ENCODE results near the gene PIM2. TPM values are rescaled to one million over a fixed set of nuclear protein-coding genes. Genes with fewer than 3 reads are reported as not detected.

The PIM2 gene
- total RNA-seq, 4 donors from 2014 or later = 4.7 to 7.4 (median 7.0) TPM

GRCh38 chrX:48927736-48928382 is 9.0 kb upstream of the PIM2 start:
- ATAC-seq = no peak
- H3K4me1 ChIP-seq = no peaks in the 10 kb centered on the region
- no peak overlapping the region for H3K4me3 ChIP-seq
- H3K9me3 ChIP-seq = no peaks in the 10 kb centered on the region
- TF ChIP-seq POLR2AphosphoS5 (IDR thresholded peaks at IDR 0.05) (no peak), EP300 (IDR thresholded peaks at IDR 0.05) (no peak), POLR2A (IDR thresholded peaks at IDR 0.05) (no peak), CTCF (IDR thresholded peaks at IDR 0.05) (no peak)
- peaks cover 0 to 88% of the 10 kb centered on the region in 2 donors for H3K36me3 ChIP-seq
- H3K27me3 ChIP-seq = no peaks in the 10 kb centered on the region
- WGBS, 2 donors (ENCODE audit: low coverage in 1 of 2) = 63 to 80% methylated on average over 1 to 2 of the region's 2 CpGs
- no peak overlapping the region for H3K27ac ChIP-seq

GRCh38 chrX:48927123-48927522 is 8.3 kb upstream of the PIM2 start:
- ATAC-seq = no peak
- TF ChIP-seq EP300 (IDR thresholded peaks at IDR 0.05) (no peak), CTCF (IDR thresholded peaks at IDR 0.05) (no peak), POLR2AphosphoS5 (IDR thresholded peaks at IDR 0.05) (no peak), POLR2A (IDR thresholded peaks at IDR 0.05) (no peak)
- no peaks in the 10 kb centered on the region for H3K4me1 ChIP-seq
- 42 to 54% methylated on average over 1 to 2 of the region's 5 CpGs for WGBS, 2 donors (ENCODE audit: low coverage in 1 of 2)
- no peaks in the 10 kb centered on the region for H3K9me3 ChIP-seq
- H3K27ac ChIP-seq = no peak overlapping the region
- no peak overlapping the region for H3K4me3 ChIP-seq
- H3K36me3 ChIP-seq = peaks cover 0 to 88% of the 10 kb centered on the region in 2 donors
- H3K27me3 ChIP-seq = no peaks in the 10 kb centered on the region

- WGBS, 2 donors (ENCODE audit: low coverage in 1 of 2) = 70 to 75% methylated on average over 2 of the region's 5 CpGs
Observed at GRCh38 chrX:48924270-48924669, 5.4 kb upstream of the PIM2 start.

DNA sequence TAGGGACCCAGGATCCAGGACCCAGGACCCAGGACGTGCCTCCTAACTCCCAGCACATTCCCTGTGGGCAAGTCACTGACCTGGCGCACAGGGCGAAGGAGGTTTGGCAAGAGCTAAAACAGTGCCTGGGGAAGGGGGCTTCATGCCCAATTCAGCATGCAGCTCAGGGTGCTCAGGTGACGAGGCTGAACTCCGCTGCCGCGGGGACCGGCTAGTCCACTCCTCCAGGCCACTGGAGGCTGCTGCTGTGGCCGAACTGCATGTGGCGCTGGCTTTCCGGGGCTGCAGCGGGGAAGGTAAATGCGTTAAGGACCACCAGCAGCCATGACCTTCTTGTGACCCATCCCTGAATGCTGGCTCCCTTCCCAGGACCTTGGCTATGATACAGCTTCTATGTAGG is 4.9 kb upstream of the PIM2 start:
- no CpG with 5 or more reads among the region's 13 CpGs for WGBS, 2 donors (ENCODE audit: low coverage in 1 of 2)
- Histone ChIP-seq H3K36me3 (peaks cover 0 to 59% of the 10 kb centered on the region in 2 donors), H3K4me1 (peaks cover 0 to 11% (median 0%) of the 10 kb centered on the region in 3 donors), H3K4me3 (no peak overlapping the region), H3K9me3 (no peaks in the 10 kb centered on the region), H3K27me3 (no peaks in the 10 kb centered on the region), H3K27ac (no peak overlapping the region)
- TF ChIP-seq POLR2AphosphoS5 (IDR thresholded peaks at IDR 0.05) = no peak
- TF ChIP-seq POLR2A (IDR thresholded peaks at IDR 0.05) = no peak
- TF ChIP-seq EP300 (IDR thresholded peaks at IDR 0.05) = no peak
- TF ChIP-seq CTCF (IDR thresholded peaks at IDR 0.05) = no peak
- no peak for ATAC-seq

More at GRCh38 chrX:48924270-48924669, 5.4 kb upstream of the PIM2 start:
- Histone ChIP-seq H3K27ac (no peak overlapping the region), H3K27me3 (no peaks in the 10 kb centered on the region), H3K36me3 (peaks cover 0 to 63% of the 10 kb centered on the region in 2 donors), H3K4me3 (no peak overlapping the region), H3K4me1 (peaks cover 0 to 10% (median 0%) of the 10 kb centered on the region in 3 donors), H3K9me3 (no peaks in the 10 kb centered on the region)
- TF ChIP-seq CTCF (IDR thresholded peaks at IDR 0.05) (no peak), POLR2AphosphoS5 (IDR thresholded peaks at IDR 0.05) (no peak), EP300 (IDR thresholded peaks at IDR 0.05) (no peak), POLR2A (IDR thresholded peaks at IDR 0.05) (no peak)
- ATAC-seq = no peak

DNA sequence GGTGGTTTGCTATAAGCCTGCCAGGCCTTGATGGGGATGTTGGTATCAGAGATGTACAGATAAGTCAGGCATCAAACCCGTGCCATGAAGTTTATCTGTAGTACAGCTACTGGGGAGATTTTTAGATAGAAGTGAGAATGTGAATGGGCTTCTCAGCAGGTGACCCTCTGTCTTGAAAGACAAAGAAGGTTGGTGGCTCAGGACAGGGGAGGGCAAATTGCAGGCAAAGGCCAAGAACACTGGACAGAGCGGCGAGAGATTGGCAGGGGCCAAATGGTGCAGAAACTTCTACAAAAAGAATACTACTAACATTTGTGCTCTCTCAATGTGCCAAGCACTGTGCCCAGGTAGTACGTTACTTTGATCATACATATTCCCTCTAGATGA is 1.9 kb upstream of the PIM2 start:
- no peak overlapping the region for H3K27ac ChIP-seq
- WGBS, 2 donors (ENCODE audit: low coverage in 1 of 2) = 83 to 94% methylated on average over 1 to 4 of the region's 4 CpGs
- TF ChIP-seq EP300 (IDR thresholded peaks at IDR 0.05) (no peak), POLR2A (IDR thresholded peaks at IDR 0.05) (no peak), POLR2AphosphoS5 (IDR thresholded peaks at IDR 0.05) (no peak), CTCF (IDR thresholded peaks at IDR 0.05) (no peak)

More for the DNA sequence above, 1.9 kb upstream of the PIM2 start:
- H3K27me3 ChIP-seq = no peaks in the 10 kb centered on the region
- ATAC-seq = no peak
- peaks cover 0 to 36% of the 10 kb centered on the region in 2 donors for H3K36me3 ChIP-seq
- no peaks in the 10 kb centered on the region for H3K9me3 ChIP-seq
- peaks cover 0 to 30% (median 7%) of the 10 kb centered on the region in 3 donors for H3K4me1 ChIP-seq
- H3K4me3 ChIP-seq = no peak overlapping the region

Data from gastroesophageal sphincter (tissue), 4 donors.